Endothelial cell of umbilical vein (primary cell): ENCODE data around the gene ZBTB44. TPM values are rescaled to one million over a fixed set of nuclear protein-coding genes. Genes with fewer than 3 reads are reported as not detected.

Source experiments
- BruUV-seq: library from RNA; stranded (reverse); fragments of 400-500 nt; replicated peaks from 2 replicates; lab custom pipeline; 2021; lab: Mats Ljungman, UMichigan
- CTCF ChIA-PET: fragments of 300-600, 350-600 bp; sonication (Branson Sonifier 250); formaldehyde crosslinking; loops from one replicate; lab custom pipeline; 2021; ENCODE audit warnings: antibody characterized with exemption, inconsistent platforms; lab: Charles Lee
- POLR2A ChIA-PET: fragments of 300-600, 350-600 bp; sonication (Branson Sonifier 250); formaldehyde crosslinking; loops from one replicate; lab custom pipeline; 2021; ENCODE audit warnings: antibody characterized with exemption, inconsistent platforms; lab: Charles Lee
- DNase-seq: peaks from one replicate; pipeline ENCODE4 v3.0.0-alpha.2; 2011; ENCODE audit warnings: low read depth, low spot score
- FAIRE-seq: peaks from 2 replicates; lab custom pipeline; 2011; peaks lifted over from hg19 to GRCh38; lab: Jason Lieb, UNC
- H2AFZ ChIP-seq: 2 replicates; pipeline ENCODE4 v1.6.0; 2012; ENCODE audit warnings: low read depth, low read length, control low read depth, inconsistent platforms
- H3K27ac ChIP-seq: 2 replicates; pipeline ENCODE4 v1.5.1; 2011; ENCODE audit warnings: low read depth, mild to moderate bottlenecking, control low read depth, low read length, moderate library complexity; ENCODE audit not compliant: insufficient read depth
- H3K27me3 ChIP-seq, 2 experiments: 2 replicates each; pipeline versions ENCODE4 v1.6.0 to v1.6.1; 2011; ENCODE audit warnings: low read length in 2 of 2, mixed read lengths in 1 of 2; ENCODE audit not compliant: control insufficient read depth in 2 of 2, insufficient read depth in 2 of 2
- H3K36me3 ChIP-seq, 2 experiments: 2 replicates in 1 of 2; 3 replicates in 1 of 2; pipeline ENCODE4 v1.5.1; 2011; ENCODE audit warnings: low read length in 2 of 2, mild to moderate bottlenecking in 1 of 2, moderate library complexity in 1 of 2; ENCODE audit not compliant: control insufficient read depth in 2 of 2, insufficient read depth in 2 of 2; ENCODE audit errors: extremely low read depth in 1 of 2
- H3K4me1 ChIP-seq: 3 replicates; pipeline ENCODE4 v1.5.1; 2011; ENCODE audit warnings: mild to moderate bottlenecking, low read length; ENCODE audit not compliant: control insufficient read depth, insufficient read depth; ENCODE audit errors: extremely low read depth
- H3K4me2 ChIP-seq: 2 replicates; pipeline ENCODE4 v1.6.1; 2011; ENCODE audit warnings: low read length, control low read depth, mixed read lengths; ENCODE audit not compliant: insufficient read depth
- H3K4me3 ChIP-seq, 3 experiments: fragments of 200-600 bp in 1 of 3; sonication (generic), shearing (Covaris generic) in 1 of 3; replicated peaks in 1 of 3; 2 replicates each; pipeline ENCODE4 v1.5.1; 2011 to 2016; ENCODE audit warnings: control low read depth in 3 of 3, low read length in 3 of 3, mild to moderate bottlenecking in 2 of 3, inconsistent platforms in 1 of 3, low read depth in 1 of 3, moderate library complexity in 1 of 3; ENCODE audit not compliant: insufficient read depth in 1 of 3
- H3K79me2 ChIP-seq: 2 replicates; pipeline ENCODE4 v1.6.0; 2012; ENCODE audit warnings: low read length, inconsistent platforms; ENCODE audit not compliant: control insufficient read depth, insufficient read depth
- H3K9ac ChIP-seq: replicated peaks from 2 replicates; pipeline ENCODE3; 2011; ENCODE audit warnings: low read length, control low read depth; ENCODE audit not compliant: insufficient read depth; ENCODE audit errors: extremely low read depth
- H3K9me1 ChIP-seq: replicated peaks from 3 replicates; pipeline ENCODE4 v1.6.0; 2011; ENCODE audit warnings: mild to moderate bottlenecking, low read length; ENCODE audit not compliant: control insufficient read depth, insufficient read depth; ENCODE audit errors: extremely low read depth
- H3K9me3 ChIP-seq: replicated peaks from 2 replicates; pipeline ENCODE4 v1.5.1; 2012; ENCODE audit warnings: low read length, inconsistent platforms; ENCODE audit not compliant: control insufficient read depth, insufficient read depth
- H4K20me1 ChIP-seq: replicated peaks from 2 replicates; pipeline ENCODE3; 2011; ENCODE audit warnings: mild to moderate bottlenecking, low read length; ENCODE audit not compliant: control insufficient read depth, insufficient read depth; ENCODE audit errors: extremely low read depth
- EZH2 ChIP-seq: IDR thresholded peaks from 2 replicates; pipeline ENCODE4 v1.6.1; 2012; ENCODE audit warnings: borderline replicate concordance, low read depth, mild to moderate bottlenecking, moderate library complexity, low read length, inconsistent platforms; ENCODE audit not compliant: severe bottlenecking
- FOS ChIP-seq: IDR thresholded peaks from 2 replicates; pipeline ENCODE4 v1.6.1; 2011; ENCODE audit warnings: mild to moderate bottlenecking, low read length, moderate library complexity, borderline replicate concordance; ENCODE audit not compliant: insufficient read depth
- GATA2 ChIP-seq: IDR thresholded peaks from 2 replicates; pipeline ENCODE4 v1.7.0; 2011; ENCODE audit warnings: low read depth, mild to moderate bottlenecking, moderate library complexity, mixed read lengths, low read length; ENCODE audit not compliant: insufficient read length, insufficient read depth
- JUN ChIP-seq: IDR thresholded peaks from 2 replicates; pipeline ENCODE4 v1.6.1; 2011; ENCODE audit warnings: borderline replicate concordance, low read depth; ENCODE audit not compliant: insufficient read length, insufficient read depth
- MYC ChIP-seq: IDR thresholded peaks from one replicate; pipeline ENCODE4 v1.6.1; 2011; ENCODE audit warnings: mild to moderate bottlenecking, low read depth, low read length
- POLR2A ChIP-seq: IDR thresholded peaks from 2 replicates; pipeline ENCODE4 v1.6.1; 2012; ENCODE audit warnings: low read depth, mild to moderate bottlenecking, control low read depth, low read length
- POLR2AphosphoS5 ChIP-seq: IDR thresholded peaks from 2 replicates; pipeline ENCODE4 v1.6.1; 2012; ENCODE audit warnings: low read depth, mild to moderate bottlenecking, control low read depth, low read length, moderate library complexity; ENCODE audit not compliant: insufficient read depth
- dilution Hi-C: fragments of 300-500 bp; cut with MboI; formaldehyde crosslinking; loops from one replicate; pipeline ENCODE4 v1.15.0; 2019; ENCODE audit warnings: low sequenced_read_pairs; ENCODE audit not compliant: extremely low pct_ligation_motif_present
- intact Hi-C: fragments of 100-400 bp; cut with micrococcal nuclease; formaldehyde crosslinking; loops from one replicate; pipeline ENCODE4 v1.10.0; 2022
- polyA plus RNA-seq, 4 experiments: library from polyadenylated mRNA; depleted of rRNA in 3 of 4; stranded (reverse) in 3 of 4; unstranded in 1 of 4; fragments of >200 nt; gene quantifications; 2 replicates each; pipeline versions ENCODE4 v1.2.1 to v1.2.3, GENCODE V29; 2011 to 2012; ENCODE audit warnings: missing spikeins in 1 of 4
- total RNA-seq: library from RNA; stranded (reverse); gene quantifications from 2 replicates; pipeline ENCODE4 v1.2.3, GENCODE V29; 2021
- TF ChIP-seq, protein P1 (sequence below): IDR thresholded peaks from 2 replicates; pipeline ENCODE4 v1.6.1; 2011; ENCODE audit not compliant: insufficient read depth, insufficient read length
- TF ChIP-seq, protein P2 (sequence below), 2 donors: IDR thresholded peaks; 1 replicate in 1 of 2; 2 replicates in 1 of 2; pipeline ENCODE4 v1.5.1; 2011; ENCODE audit warnings: low read length in 2 of 2, mild to moderate bottlenecking in 2 of 2, moderate library complexity in 2 of 2, control low read depth in 1 of 2, inconsistent platforms in 1 of 2, low read depth in 1 of 2; ENCODE audit not compliant: insufficient read depth in 1 of 2; ENCODE audit errors: extremely low read depth in 1 of 2

The ZBTB44 gene
- total and polyA plus RNA-seq, 2 donors (not counting 3 experiments of a cell fraction or from before 2014, with no cell fraction given) = 8.7 to 24.4 TPM

DNA sequence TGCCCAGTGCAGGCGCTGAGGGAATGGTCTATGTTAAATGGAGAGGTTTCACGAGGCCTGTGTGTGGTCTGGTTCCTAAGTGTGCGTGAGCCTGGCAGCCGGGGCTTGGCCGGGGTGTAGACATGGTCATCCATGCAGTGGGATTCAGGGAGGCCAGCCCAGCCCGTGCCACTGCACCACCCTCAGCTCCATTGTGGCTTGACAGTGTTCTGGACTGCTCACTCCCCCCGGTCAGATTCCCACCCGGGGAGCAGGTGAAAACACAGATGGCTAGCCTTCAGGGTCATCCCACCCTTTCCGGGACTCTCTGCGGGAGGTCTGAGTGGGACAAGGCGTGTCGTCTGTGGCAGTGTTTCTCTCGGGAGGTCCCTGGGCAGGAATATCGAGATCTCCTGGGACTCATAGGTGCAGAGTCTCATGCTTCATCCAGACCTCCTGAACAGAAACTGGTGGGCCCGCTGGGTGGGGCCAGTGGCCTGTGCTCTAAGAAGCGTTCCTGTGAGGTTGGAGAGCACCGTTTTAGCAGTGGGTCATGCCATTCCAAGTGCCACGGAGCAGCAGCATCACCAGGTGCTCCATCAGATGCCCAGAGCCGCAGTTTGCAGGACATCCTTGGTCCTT lies 102.8 kb downstream of the ZBTB44 start:
- CTCF ChIA-PET = interaction anchor here (1.0 to 1.8 kb wide), 17 partner anchors 9 to 1462 kb away, joined by 4 to 28 read pairs (median 7); no protein-coding TSS in a partner anchor
- no peak overlapping the region for H3K27ac ChIP-seq
- no peak overlapping the region for H3K9ac ChIP-seq
- H3K9me3 ChIP-seq = no peaks in the 10 kb centered on the region
- H3K27me3 ChIP-seq = peaks cover 3 to 12% of the 10 kb centered on the region in 2 experiments
- dilution Hi-C loops = no loop called here
- no peak overlapping the region for H2AFZ ChIP-seq
- no peak for DNase-seq
- no peaks in the 10 kb centered on the region for H3K4me1 ChIP-seq
- no peak overlapping the region for H3K4me3 ChIP-seq
- TF ChIP-seq MYC = no peak
- no peak for TF ChIP-seq EZH2
- TF ChIP-seq, protein P1, sequence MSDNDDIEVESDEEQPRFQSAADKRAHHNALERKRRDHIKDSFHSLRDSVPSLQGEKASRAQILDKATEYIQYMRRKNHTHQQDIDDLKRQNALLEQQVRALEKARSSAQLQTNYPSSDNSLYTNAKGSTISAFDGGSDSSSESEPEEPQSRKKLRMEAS = no peak
- no peak for TF ChIP-seq POLR2A
- no peak for TF ChIP-seq GATA2
- TF ChIP-seq FOS = no peak
- TF ChIP-seq POLR2AphosphoS5 = no peak
- TF ChIP-seq, protein P2, sequence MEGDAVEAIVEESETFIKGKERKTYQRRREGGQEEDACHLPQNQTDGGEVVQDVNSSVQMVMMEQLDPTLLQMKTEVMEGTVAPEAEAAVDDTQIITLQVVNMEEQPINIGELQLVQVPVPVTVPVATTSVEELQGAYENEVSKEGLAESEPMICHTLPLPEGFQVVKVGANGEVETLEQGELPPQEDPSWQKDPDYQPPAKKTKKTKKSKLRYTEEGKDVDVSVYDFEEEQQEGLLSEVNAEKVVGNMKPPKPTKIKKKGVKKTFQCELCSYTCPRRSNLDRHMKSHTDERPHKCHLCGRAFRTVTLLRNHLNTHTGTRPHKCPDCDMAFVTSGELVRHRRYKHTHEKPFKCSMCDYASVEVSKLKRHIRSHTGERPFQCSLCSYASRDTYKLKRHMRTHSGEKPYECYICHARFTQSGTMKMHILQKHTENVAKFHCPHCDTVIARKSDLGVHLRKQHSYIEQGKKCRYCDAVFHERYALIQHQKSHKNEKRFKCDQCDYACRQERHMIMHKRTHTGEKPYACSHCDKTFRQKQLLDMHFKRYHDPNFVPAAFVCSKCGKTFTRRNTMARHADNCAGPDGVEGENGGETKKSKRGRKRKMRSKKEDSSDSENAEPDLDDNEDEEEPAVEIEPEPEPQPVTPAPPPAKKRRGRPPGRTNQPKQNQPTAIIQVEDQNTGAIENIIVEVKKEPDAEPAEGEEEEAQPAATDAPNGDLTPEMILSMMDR (IDR thresholded peaks at IDR 0.05; ENCODE audit: extremely low read depth in 1 of 2, insufficient read depth in 1 of 2, low read depth in 1 of 2, low read length in 2 of 2) = no peak
- no peak for TF ChIP-seq JUN
- H3K79me2 ChIP-seq = no peaks in the 10 kb centered on the region
- no peak for FAIRE-seq
- no TSS peak for BruUV-seq
- no peaks in the 10 kb centered on the region for H4K20me1 ChIP-seq
- no peak overlapping the region for H3K4me2 ChIP-seq
- H3K9me1 ChIP-seq = no peaks in the 10 kb centered on the region
- H3K36me3 ChIP-seq = no peaks in the 10 kb centered on the region
- POLR2A ChIA-PET = no interaction called here
- intact Hi-C loops = no loop called here
